ENCODE data around the gene MRPL9.

The MRPL9 gene

GRCh38 chr1:151762941-151763921, at the start of gene MRPL9:
TSS of gene MRPL9 (minus strand) at chr1:151763496. CDS start at chr1:151763479, 17 bp downstream.
- in situ Hi-C loops (cut with HindIII; ENCODE audit: low pct_ligation_motif_present, low sequenced_read_pairs): no loop called here
- peak within 1 kb of the TSS; percentile 72 for H3K27ac ChIP-seq
- peaks cover 23% of the 10 kb centered on the region for H3K36me3 ChIP-seq (replicated peaks)
- peak within 1 kb of the TSS; percentile 91 for H3K4me3 ChIP-seq (ENCODE audit: low read depth, low read length)
- peak; percentile 77 for DNase-seq
- H3K27me3 ChIP-seq (replicated peaks): no peaks in the 10 kb centered on the region
- no peak for TF ChIP-seq CTCF (IDR thresholded peaks at IDR 0.05; ENCODE audit: low read depth, low read length, missing control alignments)

GRCh38 chr1:151811181-151811580, 47.9 kb upstream of the MRPL9 start:
- Histone ChIP-seq H3K36me3 (replicated peaks) (no peaks in the 10 kb centered on the region), H3K27me3 (replicated peaks) (peaks cover 13% of the 10 kb centered on the region), H3K4me3 (ENCODE audit: low read depth, low read length) (no peak overlapping the region), H3K27ac (no peak overlapping the region)
- in situ Hi-C loops (cut with HindIII; ENCODE audit: low pct_ligation_motif_present, low sequenced_read_pairs): no loop called here
- DNase-seq: no peak
- no peak for TF ChIP-seq CTCF (IDR thresholded peaks at IDR 0.05; ENCODE audit: low read depth, low read length, missing control alignments)

GRCh38 chr1:151809985-151810556, 46.8 kb upstream of the MRPL9 start:
- in situ Hi-C loops (cut with HindIII; ENCODE audit: low pct_ligation_motif_present, low sequenced_read_pairs): no loop called here

GRCh38 chr1:151809290-151809984, 46.1 kb upstream of the MRPL9 start:
- Histone ChIP-seq H3K4me3 (ENCODE audit: low read depth, low read length) (no peak overlapping the region), H3K27me3 (replicated peaks) (peaks cover 21% of the 10 kb centered on the region), H3K27ac (no peak overlapping the region), H3K36me3 (replicated peaks) (no peaks in the 10 kb centered on the region)
- in situ Hi-C loops (cut with HindIII; ENCODE audit: low pct_ligation_motif_present, low sequenced_read_pairs): no loop called here
- no peak for TF ChIP-seq CTCF (IDR thresholded peaks at IDR 0.05; ENCODE audit: low read depth, low read length, missing control alignments)
- DNase-seq: no peak

More at GRCh38 chr1:151809985-151810556, 46.8 kb upstream of the MRPL9 start:
- Histone ChIP-seq H3K27ac (no peak overlapping the region), H3K36me3 (replicated peaks) (no peaks in the 10 kb centered on the region), H3K4me3 (ENCODE audit: low read depth, low read length) (no peak overlapping the region), H3K27me3 (replicated peaks) (peaks cover 17% of the 10 kb centered on the region)
- DNase-seq: no peak
- no peak for TF ChIP-seq CTCF (IDR thresholded peaks at IDR 0.05; ENCODE audit: low read depth, low read length, missing control alignments)

GRCh38 chr1:151807766-151808165, 44.5 kb upstream of the MRPL9 start:
- Histone ChIP-seq H3K27ac (no peak overlapping the region), H3K27me3 (replicated peaks) (peaks cover 27% of the 10 kb centered on the region), H3K36me3 (replicated peaks) (no peaks in the 10 kb centered on the region), H3K4me3 (ENCODE audit: low read depth, low read length) (no peak overlapping the region)
- in situ Hi-C loops (cut with HindIII; ENCODE audit: low pct_ligation_motif_present, low sequenced_read_pairs): no loop called here
- no peak for DNase-seq
- no peak for TF ChIP-seq CTCF (IDR thresholded peaks at IDR 0.05; ENCODE audit: low read depth, low read length, missing control alignments)
